Caco-2 (cell line): ENCODE measurements around the gene LILRB3. TPM values are rescaled to one million over a fixed set of nuclear protein-coding genes. Genes with fewer than 3 reads are reported as not detected.
A peak's percentile ranks its signal among the peaks of the same experiment; 100 is the strongest.

ENCODE experiments used
- BruUV-seq: library from RNA; stranded (reverse); fragments of 400-500 nt; replicated peaks from 2 replicates; lab custom pipeline; 2021; lab: Mats Ljungman, UMichigan
- CTCF ChIA-PET: fragments of 300-600 bp; sonication (Branson Sonifier 250); formaldehyde crosslinking; loops from one replicate; lab custom pipeline; 2022; ENCODE audit warnings: antibody characterized with exemption; lab: Charles Lee
- POLR2A ChIA-PET: fragments of 300-600 bp; sonication (Branson Sonifier 250); formaldehyde crosslinking; loops from one replicate; lab custom pipeline; 2022; ENCODE audit warnings: antibody characterized with exemption; lab: Charles Lee
- DNase-seq, 2 experiments: peaks; one replicate each; pipeline versions ENCODE4 v3.0.0 to v3.0.0-alpha.2; 2020 to 2022
- H3K27me3 ChIP-seq: replicated peaks from 2 replicates; pipeline ENCODE4 v1.6.0; 2011; ENCODE audit warnings: low read length; ENCODE audit not compliant: control insufficient read depth, insufficient read depth
- H3K36me3 ChIP-seq: 2 replicates; pipeline ENCODE4 v1.5.1; 2011; ENCODE audit warnings: low read length; ENCODE audit not compliant: control insufficient read depth, insufficient read depth
- H3K4me1 ChIP-seq: fragments of 250-450 bp; sonication (Bioruptor Pico); 2 replicates; pipeline ENCODE4 v1.5.1; 2020; ENCODE audit warnings: mild to moderate bottlenecking
- H3K4me3 ChIP-seq: 2 replicates; pipeline ENCODE4 v1.5.1; 2011; ENCODE audit warnings: low read depth, mild to moderate bottlenecking, control low read depth, low read length
- H3K9me3 ChIP-seq: fragments of 250-450 bp; sonication (Bioruptor Pico); 2 replicates; pipeline ENCODE4 v1.5.1; 2020; ENCODE audit warnings: mild to moderate bottlenecking, moderate library complexity
- H3K27ac Mint-ChIP-seq: one replicate; pipeline ENCODE4 v1.8.0; 2022; ENCODE audit warnings: mixed read lengths; ENCODE audit not compliant: unreplicated experiment
- H3K27me3 Mint-ChIP-seq: one replicate; pipeline ENCODE4 v1.8.0; 2022; ENCODE audit warnings: mixed read lengths; ENCODE audit not compliant: insufficient read depth, unreplicated experiment
- H3K36me3 Mint-ChIP-seq: one replicate; pipeline ENCODE4 v1.8.0; 2022; ENCODE audit warnings: mild to moderate bottlenecking, mixed read lengths; ENCODE audit not compliant: insufficient read depth, unreplicated experiment
- H3K4me1 Mint-ChIP-seq: one replicate; pipeline ENCODE4 v1.8.0; 2022; ENCODE audit warnings: low read depth, mixed read lengths; ENCODE audit not compliant: unreplicated experiment
- H3K4me3 Mint-ChIP-seq: one replicate; pipeline ENCODE4 v1.8.0; 2022; ENCODE audit warnings: mild to moderate bottlenecking, moderate library complexity, mixed read lengths; ENCODE audit not compliant: unreplicated experiment
- H3K9me3 Mint-ChIP-seq: one replicate; pipeline ENCODE4 v1.8.0; 2022; ENCODE audit warnings: mixed read lengths; ENCODE audit not compliant: unreplicated experiment
- intact Hi-C: fragments of 100-400 bp; cut with micrococcal nuclease; formaldehyde crosslinking; loops from one replicate; pipeline ENCODE4 v1.10.0; 2022; ENCODE audit not compliant: unreplicated experiment
- total RNA-seq: library from RNA; stranded (reverse); gene quantifications from 2 replicates; pipeline ENCODE4 v1.2.3, GENCODE V29; 2022
- TF ChIP-seq, protein P1 (sequence below), 2 experiments: fragments of 200-600 bp in 1 of 2; IDR thresholded peaks; 1 replicate in 1 of 2; 2 replicates in 1 of 2; pipeline versions ENCODE4 v1.5.1 to v1.8.0; 2011 to 2022; ENCODE audit warnings: antibody characterized with exemption in 1 of 2, control low read depth in 1 of 2, inconsistent platforms in 1 of 2, low read depth in 1 of 2, low read length in 1 of 2, mild to moderate bottlenecking in 1 of 2, moderate library complexity in 1 of 2; ENCODE audit not compliant: insufficient read depth in 1 of 2, severe bottlenecking in 1 of 2, unreplicated experiment in 1 of 2

The LILRB3 gene
- total RNA-seq, 1 experiment from 2014 or later = not detected

GRCh38 chr19:54203151-54203611, 19.6 kb downstream of the LILRB3 start:
- Mint-ChIP-seq H3K36me3 (peaks cover 87% of the 10 kb centered on the region), H3K27me3 (no peaks in the 10 kb centered on the region)

DNA sequence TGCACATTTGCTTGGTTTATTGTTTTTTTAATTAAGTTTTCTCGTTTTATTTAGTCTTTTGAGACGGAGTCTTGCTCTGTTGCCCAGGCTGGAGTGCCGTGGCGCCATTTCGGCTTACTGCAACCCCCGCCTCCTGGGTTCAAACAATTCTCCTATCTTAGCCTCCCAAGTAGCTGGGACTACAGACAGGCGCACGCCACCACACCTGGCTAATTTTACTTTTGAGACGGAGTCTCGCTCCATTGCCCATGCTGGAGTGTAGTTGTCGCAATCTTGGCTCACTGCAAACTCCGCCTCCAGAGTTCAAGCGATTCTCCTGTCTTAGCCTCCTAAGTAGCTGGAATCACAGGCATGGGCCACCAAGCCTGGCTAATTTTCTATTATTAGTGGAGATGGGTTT, 20.8 kb downstream of the LILRB3 start:
- H3K9me3 Mint-ChIP-seq = no peaks in the 10 kb centered on the region
- peaks cover 75% of the 10 kb centered on the region for H3K36me3 Mint-ChIP-seq
- H3K27me3 Mint-ChIP-seq = no peaks in the 10 kb centered on the region
- peaks cover 28% of the 10 kb centered on the region for H3K4me1 Mint-ChIP-seq
- Histone ChIP-seq H3K36me3 (peaks cover 23% of the 10 kb centered on the region), H3K27me3 (no peaks in the 10 kb centered on the region), H3K9me3 (no peaks in the 10 kb centered on the region), H3K4me3 (peak overlapping the region; percentile 70), H3K4me1 (peaks cover 48% of the 10 kb centered on the region)
- H3K27ac Mint-ChIP-seq = peak overlapping the region; percentile 99
- H3K4me3 Mint-ChIP-seq = peak overlapping the region; percentile 89
- no TSS peak for BruUV-seq
- TF ChIP-seq, protein P1, sequence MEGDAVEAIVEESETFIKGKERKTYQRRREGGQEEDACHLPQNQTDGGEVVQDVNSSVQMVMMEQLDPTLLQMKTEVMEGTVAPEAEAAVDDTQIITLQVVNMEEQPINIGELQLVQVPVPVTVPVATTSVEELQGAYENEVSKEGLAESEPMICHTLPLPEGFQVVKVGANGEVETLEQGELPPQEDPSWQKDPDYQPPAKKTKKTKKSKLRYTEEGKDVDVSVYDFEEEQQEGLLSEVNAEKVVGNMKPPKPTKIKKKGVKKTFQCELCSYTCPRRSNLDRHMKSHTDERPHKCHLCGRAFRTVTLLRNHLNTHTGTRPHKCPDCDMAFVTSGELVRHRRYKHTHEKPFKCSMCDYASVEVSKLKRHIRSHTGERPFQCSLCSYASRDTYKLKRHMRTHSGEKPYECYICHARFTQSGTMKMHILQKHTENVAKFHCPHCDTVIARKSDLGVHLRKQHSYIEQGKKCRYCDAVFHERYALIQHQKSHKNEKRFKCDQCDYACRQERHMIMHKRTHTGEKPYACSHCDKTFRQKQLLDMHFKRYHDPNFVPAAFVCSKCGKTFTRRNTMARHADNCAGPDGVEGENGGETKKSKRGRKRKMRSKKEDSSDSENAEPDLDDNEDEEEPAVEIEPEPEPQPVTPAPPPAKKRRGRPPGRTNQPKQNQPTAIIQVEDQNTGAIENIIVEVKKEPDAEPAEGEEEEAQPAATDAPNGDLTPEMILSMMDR (IDR thresholded peaks at IDR 0.05; ENCODE audit: insufficient read depth in 1 of 2, low read depth in 1 of 2, low read length in 1 of 2, severe bottlenecking in 1 of 2, unreplicated experiment in 1 of 2) = no peak
- ChIA-PET POLR2A (interaction anchor here (0.7 kb wide), 1 partner anchor 9 kb away, joined by 4 read pairs; no protein-coding TSS in a partner anchor), CTCF (interaction anchor here (1.1 kb wide), 1 partner anchor 13 kb away, joined by 4 read pairs; the partner anchor contains the start of gene MBOAT7)
- no peak for DNase-seq
- intact Hi-C loops = no loop called here

More at GRCh38 chr19:54203151-54203611, 19.6 kb downstream of the LILRB3 start:
- ChIA-PET CTCF (interaction anchor here (1.1 kb wide), 1 partner anchor 14 kb away, joined by 4 read pairs; the partner anchor contains the start of gene MBOAT7), POLR2A (interaction anchor here (0.9 to 1.4 kb wide), 3 partner anchors 9 to 14 kb away, joined by 4 to 6 read pairs (median 5); partner anchors contain the start of genes MBOAT7 and TSEN34)
- intact Hi-C loops = no loop called here
- Histone ChIP-seq H3K4me3 (no peak overlapping the region; the same call in 1 of the 2 replicates), H3K4me1 (peaks cover 60% of the 10 kb centered on the region), H3K36me3 (peaks cover 23% of the 10 kb centered on the region), H3K9me3 (no peaks in the 10 kb centered on the region), H3K27me3 (no peaks in the 10 kb centered on the region)
- Mint-ChIP-seq H3K27ac (peak overlapping the region; percentile 41), H3K9me3 (no peaks in the 10 kb centered on the region), H3K4me3 (peak overlapping the region; percentile 89), H3K4me1 (peaks cover 37% of the 10 kb centered on the region)
- BruUV-seq = no TSS peak
- DNase-seq = no peak
- TF ChIP-seq, protein P1 (IDR thresholded peaks at IDR 0.05; ENCODE audit: insufficient read depth in 1 of 2, low read depth in 1 of 2, low read length in 1 of 2, severe bottlenecking in 1 of 2, unreplicated experiment in 1 of 2) = no peak

GRCh38 chr19:54201172-54201701, 21.6 kb downstream of the LILRB3 start:
- peak overlapping the region; percentile 99 for H3K27ac Mint-ChIP-seq
- no peaks in the 10 kb centered on the region for H3K27me3 Mint-ChIP-seq
- POLR2A ChIA-PET = interaction anchor here (0.8 to 4.4 kb wide), 5 partner anchors 8 to 65 kb away, joined by 5 to 98 read pairs (median 7); partner anchors contain the start of genes MBOAT7, TMC4 and TSEN34
- DNase-seq = no peak
- Histone ChIP-seq H3K4me3 (peak overlapping the region; percentile 70), H3K4me1 (peaks cover 41% of the 10 kb centered on the region), H3K36me3 (peaks cover 17% of the 10 kb centered on the region), H3K27me3 (no peaks in the 10 kb centered on the region), H3K9me3 (no peaks in the 10 kb centered on the region)
- intact Hi-C loops = no loop called here
- H3K4me3 Mint-ChIP-seq = peak overlapping the region; percentile 89
- H3K9me3 Mint-ChIP-seq = no peaks in the 10 kb centered on the region
- CTCF ChIA-PET = interaction anchor here (1.4 kb wide), 1 partner anchor 11 kb away, joined by 5 read pairs; the partner anchor contains the start of gene MBOAT7
- H3K36me3 Mint-ChIP-seq = peaks cover 70% of the 10 kb centered on the region
- H3K4me1 Mint-ChIP-seq = peaks cover 28% of the 10 kb centered on the region
- TF ChIP-seq, protein P1 (IDR thresholded peaks at IDR 0.05; ENCODE audit: insufficient read depth in 1 of 2, low read depth in 1 of 2, low read length in 1 of 2, severe bottlenecking in 1 of 2, unreplicated experiment in 1 of 2) = no peak
- TSS peak; percentile 58 for BruUV-seq
